OCI-LY7 (cell line): ENCODE measurements around the gene MAPT. TPM values are rescaled to one million over a fixed set of nuclear protein-coding genes. Genes with fewer than 3 reads are reported as not detected.

Source experiments
- BruUV-seq: library from RNA; stranded (reverse); fragments of 400-500 nt; replicated peaks from 2 replicates; lab custom pipeline; 2021; lab: Mats Ljungman, UMichigan
- CTCF ChIA-PET: fragments of 300-600 bp; sonication (Branson Sonifier 250); formaldehyde crosslinking; loops from one replicate; lab custom pipeline; 2022; ENCODE audit warnings: antibody characterized with exemption; ENCODE audit not compliant: unreplicated experiment; lab: Charles Lee
- POLR2A ChIA-PET: fragments of 300-600 bp; sonication (Branson Sonifier 250); formaldehyde crosslinking; loops from one replicate; lab custom pipeline; 2022; ENCODE audit warnings: antibody characterized with exemption; lab: Charles Lee
- DNase-seq: peaks from one replicate; pipeline ENCODE4 v3.0.0-alpha.2; 2015; ENCODE audit warnings: low spot score
- H2AFZ ChIP-seq: fragments of 200-600 bp; sonication (generic), shearing (Covaris generic); 2 replicates; pipeline ENCODE4 v1.6.1; 2014; ENCODE audit warnings: mild to moderate bottlenecking, antibody characterized with exemption, low read length, moderate library complexity
- H3K27ac ChIP-seq: fragments of 200-600 bp; sonication (generic); 2 replicates; pipeline ENCODE4 v1.5.1; 2014; ENCODE audit warnings: mixed run types, low read depth, mild to moderate bottlenecking, moderate library complexity, low read length, inconsistent platforms; ENCODE audit not compliant: poor library complexity, severe bottlenecking
- H3K36me3 ChIP-seq: fragments of 200-600 bp; sonication (generic); 2 replicates; pipeline ENCODE4 v1.6.1; 2014; ENCODE audit warnings: mild to moderate bottlenecking, antibody characterized with exemption, low read length, moderate library complexity, mixed read lengths; ENCODE audit not compliant: insufficient read depth
- H3K4me1 ChIP-seq: fragments of 200-600 bp; sonication (generic); 2 replicates; pipeline ENCODE4 v1.5.1; 2014; ENCODE audit warnings: mild to moderate bottlenecking, low read length; ENCODE audit not compliant: insufficient read depth, poor library complexity, severe bottlenecking
- H3K4me2 ChIP-seq: fragments of 200-600 bp; sonication (generic); 2 replicates; pipeline ENCODE4 v1.6.1; 2014; ENCODE audit warnings: mild to moderate bottlenecking, low read length
- H3K4me3 ChIP-seq: fragments of 200-600 bp; sonication (generic); 2 replicates; pipeline ENCODE4 v1.5.1; 2014; ENCODE audit warnings: mild to moderate bottlenecking, low read depth, low read length; ENCODE audit not compliant: poor library complexity, severe bottlenecking
- H3K79me2 ChIP-seq: fragments of 200-600 bp; sonication (generic); 2 replicates; pipeline ENCODE4 v1.6.1; 2016; ENCODE audit warnings: low read depth, mild to moderate bottlenecking, low read length, moderate library complexity, mixed read lengths; ENCODE audit not compliant: insufficient read depth
- H3K9me2 ChIP-seq: fragments of 200-600 bp; sonication (generic); 2 replicates; pipeline ENCODE4 v1.6.1; 2016; ENCODE audit warnings: mild to moderate bottlenecking, low read length, mixed read lengths; ENCODE audit not compliant: insufficient read depth
- H3K9me3 ChIP-seq: fragments of 200-600 bp; sonication (generic); 2 replicates; pipeline ENCODE4 v1.6.1; 2014; ENCODE audit warnings: mild to moderate bottlenecking, mixed run types, low read length, mixed read lengths
- H4K20me1 ChIP-seq: fragments of 200-600 bp; sonication (generic); 2 replicates; pipeline ENCODE4 v1.6.1; 2014; ENCODE audit warnings: mild to moderate bottlenecking, antibody characterized with exemption, low read length, moderate library complexity, mixed read lengths; ENCODE audit not compliant: insufficient read depth
- EZH2phosphoT487 ChIP-seq: fragments of 200-600 bp; sonication (generic); IDR thresholded peaks from 2 replicates; pipeline ENCODE4 v1.6.1; 2018; ENCODE audit warnings: low read depth, borderline replicate concordance, mild to moderate bottlenecking, mixed run types, antibody characterized with exemption, low read length, moderate library complexity, mixed read lengths
- intact Hi-C: fragments of 100-400 bp; cut with micrococcal nuclease; formaldehyde crosslinking; loops from one replicate; pipeline ENCODE4 v1.10.0; 2022; ENCODE audit not compliant: unreplicated experiment
- total RNA-seq, 2 experiments: library from RNA; depleted of rRNA in 1 of 2; stranded (reverse); fragments of >200 nt in 1 of 2; shearing (Covaris generic) in 1 of 2; gene quantifications; 2 replicates each; pipeline ENCODE4 v1.2.3, GENCODE V29; 2014 to 2022
- TF ChIP-seq, protein P1 (sequence below): fragments of 200-600 bp; sonication (generic); conservative IDR thresholded peaks from 2 replicates; pipeline ENCODE4 v1.5.1; 2014; ENCODE audit warnings: mild to moderate bottlenecking, antibody characterized with exemption, low read length, moderate library complexity, mixed read lengths

The MAPT gene
- total RNA-seq, 2 experiments from 2014 or later = 0.44 TPM; not detected in 1

DNA sequence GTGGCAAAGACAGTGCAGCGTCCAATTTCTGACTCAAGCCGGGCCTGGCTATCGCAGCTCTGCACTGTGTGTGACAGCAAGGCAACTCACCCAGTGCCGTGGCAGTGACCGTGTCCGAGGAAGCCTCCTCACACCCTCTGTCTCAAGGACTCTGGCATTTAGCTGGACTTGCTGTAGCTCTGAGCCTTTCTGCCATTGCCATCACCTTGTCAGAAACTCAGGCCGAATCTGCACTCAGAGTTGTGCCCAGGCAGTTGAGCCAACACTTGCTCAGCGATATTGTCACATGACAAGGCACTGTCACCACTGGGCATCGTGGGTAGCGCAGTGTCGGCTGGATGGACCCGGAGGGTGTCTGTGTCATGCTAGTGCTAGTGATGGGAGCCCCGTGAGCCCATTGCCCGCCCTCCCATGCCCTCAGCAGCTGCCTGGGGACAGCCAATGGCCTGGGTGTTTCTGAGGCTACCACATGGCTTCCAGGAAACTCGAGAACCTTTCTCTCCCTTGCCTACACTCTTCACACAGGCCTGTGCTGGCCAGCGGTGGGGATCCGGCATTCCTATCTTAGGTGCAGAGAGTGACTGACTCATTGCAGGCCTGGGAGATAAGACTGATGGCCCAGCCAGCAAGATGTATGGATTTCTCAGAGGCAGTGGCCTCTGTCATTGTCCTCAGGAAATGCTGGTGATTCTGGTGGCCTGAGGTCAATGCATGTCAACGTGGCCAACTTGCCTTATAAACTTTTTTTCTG, 82.6 kb downstream of the MAPT start:
- Histone ChIP-seq H3K9me2 (no peaks in the 10 kb centered on the region), H3K9me3 (no peaks in the 10 kb centered on the region), H2AFZ (no peak overlapping the region), H4K20me1 (no peaks in the 10 kb centered on the region; the same call in 1 of the 2 replicates), H3K36me3 (no peaks in the 10 kb centered on the region), H3K4me1 (no peaks in the 10 kb centered on the region), H3K27ac (no peak overlapping the region), H3K4me3 (no peak overlapping the region), H3K79me2 (no peaks in the 10 kb centered on the region), H3K4me2 (no peak overlapping the region)
- DNase-seq = no peak
- TF ChIP-seq, protein P1, sequence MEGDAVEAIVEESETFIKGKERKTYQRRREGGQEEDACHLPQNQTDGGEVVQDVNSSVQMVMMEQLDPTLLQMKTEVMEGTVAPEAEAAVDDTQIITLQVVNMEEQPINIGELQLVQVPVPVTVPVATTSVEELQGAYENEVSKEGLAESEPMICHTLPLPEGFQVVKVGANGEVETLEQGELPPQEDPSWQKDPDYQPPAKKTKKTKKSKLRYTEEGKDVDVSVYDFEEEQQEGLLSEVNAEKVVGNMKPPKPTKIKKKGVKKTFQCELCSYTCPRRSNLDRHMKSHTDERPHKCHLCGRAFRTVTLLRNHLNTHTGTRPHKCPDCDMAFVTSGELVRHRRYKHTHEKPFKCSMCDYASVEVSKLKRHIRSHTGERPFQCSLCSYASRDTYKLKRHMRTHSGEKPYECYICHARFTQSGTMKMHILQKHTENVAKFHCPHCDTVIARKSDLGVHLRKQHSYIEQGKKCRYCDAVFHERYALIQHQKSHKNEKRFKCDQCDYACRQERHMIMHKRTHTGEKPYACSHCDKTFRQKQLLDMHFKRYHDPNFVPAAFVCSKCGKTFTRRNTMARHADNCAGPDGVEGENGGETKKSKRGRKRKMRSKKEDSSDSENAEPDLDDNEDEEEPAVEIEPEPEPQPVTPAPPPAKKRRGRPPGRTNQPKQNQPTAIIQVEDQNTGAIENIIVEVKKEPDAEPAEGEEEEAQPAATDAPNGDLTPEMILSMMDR = no peak
- TF ChIP-seq EZH2phosphoT487 = no peak
- no TSS peak for BruUV-seq
- POLR2A ChIA-PET = no interaction called here
- intact Hi-C loops = no loop called here
- CTCF ChIA-PET = no interaction called here

DNA sequence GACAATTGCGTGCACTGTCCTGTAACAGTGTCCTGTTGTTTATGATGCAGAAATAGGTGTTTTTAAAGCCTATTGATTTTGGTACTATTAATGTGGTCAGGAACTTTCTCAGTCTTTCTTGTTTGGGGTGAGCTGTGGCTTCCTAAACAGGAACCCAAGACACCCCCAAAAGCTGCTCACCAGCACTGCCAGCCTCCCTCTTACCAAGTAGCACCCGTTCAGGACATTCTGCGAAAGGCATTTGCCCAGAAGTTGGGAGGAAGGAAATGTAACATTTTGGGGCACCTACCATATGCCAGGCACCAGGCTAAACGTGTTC, 83.1 kb downstream of the MAPT start:
- Histone ChIP-seq H2AFZ (no peak overlapping the region), H3K4me2 (no peak overlapping the region)
- CTCF ChIA-PET = no interaction called here

More for the DNA sequence above, 83.1 kb downstream of the MAPT start:
- POLR2A ChIA-PET = no interaction called here
- TF ChIP-seq, protein P1 = no peak
- no peak for TF ChIP-seq EZH2phosphoT487
- no peak overlapping the region for H3K4me3 ChIP-seq
- no peaks in the 10 kb centered on the region for H3K79me2 ChIP-seq
- no peaks in the 10 kb centered on the region; the same call in 1 of the 2 replicates for H4K20me1 ChIP-seq
- no TSS peak for BruUV-seq
- no peaks in the 10 kb centered on the region for H3K4me1 ChIP-seq
- no peaks in the 10 kb centered on the region for H3K36me3 ChIP-seq
- no peak overlapping the region for H3K27ac ChIP-seq
- H3K9me3 ChIP-seq = no peaks in the 10 kb centered on the region
- no peaks in the 10 kb centered on the region for H3K9me2 ChIP-seq
- intact Hi-C loops = no loop called here
- DNase-seq = no peak
